H1 (cell line): ENCODE results near the gene YPEL4. TPM values are rescaled to one million over a fixed set of nuclear protein-coding genes. Genes with fewer than 3 reads are reported as not detected.

Experiments used
- CTCF ChIA-PET: fragments of 300-600 bp; sonication (Branson Sonifier 250); formaldehyde crosslinking; loops from one replicate; lab custom pipeline; 2021; ENCODE audit not compliant: partially characterized antibody; lab: Charles Lee
- POLR2A ChIA-PET: fragments of 300-600 bp; sonication (Branson Sonifier 250); formaldehyde crosslinking; loops from one replicate; lab custom pipeline; 2021; ENCODE audit warnings: inconsistent platforms; ENCODE audit not compliant: partially characterized antibody; lab: Charles Lee
- DNase-seq, 2 experiments: peaks; one replicate each; pipeline versions ENCODE4 v3.0.0 to v3.0.0-alpha.2; 2010 to 2022; ENCODE audit warnings: low spot score in 2 of 2, low read depth in 1 of 2, mixed read lengths in 1 of 2
- FAIRE-seq: peaks from 2 replicates; lab custom pipeline; 2011; peaks lifted over from hg19 to GRCh38; lab: Jason Lieb, UNC
- H2AFZ ChIP-seq: 2 replicates; pipeline ENCODE4 v1.8.1; 2012; ENCODE audit warnings: low read length, inconsistent platforms
- H2AK5ac ChIP-seq: 2 replicates; pipeline ENCODE4 v1.6.1; 2013; ENCODE audit warnings: low read depth, low read length
- H2BK120ac ChIP-seq: replicated peaks from 2 replicates; pipeline ENCODE3; 2013; ENCODE audit warnings: low read depth, low read length, inconsistent platforms
- H2BK12ac ChIP-seq: 2 replicates; pipeline ENCODE4 v1.6.1; 2013; ENCODE audit warnings: low read depth, low read length
- H2BK15ac ChIP-seq: 2 replicates; pipeline ENCODE4 v1.6.1; 2013; ENCODE audit warnings: low read length
- H2BK20ac ChIP-seq: 2 replicates; pipeline ENCODE4 v1.6.1; 2013; ENCODE audit warnings: low read length
- H2BK5ac ChIP-seq: 2 replicates; pipeline ENCODE4 v1.6.1; 2013; ENCODE audit warnings: low read depth, low read length
- H3K14ac ChIP-seq: 2 replicates; pipeline ENCODE4 v1.6.1; 2013; ENCODE audit warnings: inconsistent platforms; ENCODE audit not compliant: insufficient read length
- H3K18ac ChIP-seq: 2 replicates; pipeline ENCODE4 v1.6.1; 2013; ENCODE audit warnings: low read length; ENCODE audit errors: extremely low read depth
- H3K23ac ChIP-seq: 2 replicates; pipeline ENCODE4 v1.6.1; 2013; ENCODE audit warnings: inconsistent platforms; ENCODE audit not compliant: insufficient read length
- H3K23me2 ChIP-seq: 2 replicates; pipeline ENCODE4 v1.6.1; 2013; ENCODE audit warnings: low read depth, low read length
- H3K27ac ChIP-seq: 2 replicates; pipeline ENCODE4 v1.6.1; 2011; ENCODE audit warnings: low read depth, low read length, inconsistent platforms
- H3K27me3 ChIP-seq, 4 experiments: replicated peaks in 1 of 4; 1 replicate in 1 of 4; 2 replicates in 3 of 4; pipeline versions ENCODE4 v1.6.1 to v1.8.1; 2011 to 2013; ENCODE audit warnings: low read length in 3 of 4, mild to moderate bottlenecking in 3 of 4, inconsistent platforms in 2 of 4, mixed read lengths in 2 of 4, moderate library complexity in 1 of 4; ENCODE audit not compliant: control insufficient read depth in 3 of 4, insufficient read depth in 3 of 4; ENCODE audit errors: extremely low read depth in 1 of 4
- H3K36me3 ChIP-seq, 4 experiments: 2 replicates each; pipeline versions ENCODE4 v1.6.1 to v1.8.1; 2011 to 2013; ENCODE audit warnings: mild to moderate bottlenecking in 4 of 4, low read length in 3 of 4, moderate library complexity in 2 of 4, control low read depth in 1 of 4, inconsistent platforms in 1 of 4; ENCODE audit not compliant: insufficient read depth in 4 of 4, control insufficient read depth in 2 of 4
- H3K4ac ChIP-seq: replicated peaks from 2 replicates; pipeline ENCODE3; 2013; ENCODE audit warnings: low read length, low read depth, mixed read lengths, inconsistent platforms; ENCODE audit not compliant: insufficient read length
- H3K4me1 ChIP-seq, 4 experiments: replicated peaks in 1 of 4; 1 replicate in 1 of 4; 2 replicates in 3 of 4; pipeline versions ENCODE4 v1.6.1 to v1.8.1; 2011 to 2013; ENCODE audit warnings: low read length in 3 of 4, inconsistent platforms in 2 of 4, mixed read lengths in 1 of 4; ENCODE audit not compliant: insufficient read depth in 4 of 4, control insufficient read depth in 3 of 4
- H3K4me2 ChIP-seq, 2 experiments: 2 replicates each; pipeline versions ENCODE4 v1.6.1 to v1.8.1; 2011 to 2013; ENCODE audit warnings: low read depth in 2 of 2, low read length in 2 of 2, control low read depth in 1 of 2, inconsistent platforms in 1 of 2, mild to moderate bottlenecking in 1 of 2; ENCODE audit not compliant: insufficient read depth in 1 of 2
- H3K4me3 ChIP-seq, 4 experiments: fragments of 200-600, 300-600 bp in 1 of 4; sonication (generic), shearing (Covaris generic), sonication (Bioruptor Twin) in 1 of 4; 2 replicates each; pipeline versions ENCODE4 v1.5.1 to v1.8.1; 2011 to 2016; ENCODE audit warnings: low read length in 4 of 4, low read depth in 3 of 4, control low read depth in 2 of 4, inconsistent platforms in 2 of 4, mild to moderate bottlenecking in 2 of 4, mixed read lengths in 1 of 4, moderate library complexity in 1 of 4; ENCODE audit not compliant: insufficient read depth in 2 of 4; ENCODE audit errors: extremely low read depth in 1 of 4
- H3K56ac ChIP-seq: replicated peaks from 2 replicates; pipeline ENCODE3; 2013; ENCODE audit warnings: low read depth, mild to moderate bottlenecking, mixed read lengths, low read length, inconsistent platforms; ENCODE audit not compliant: insufficient read length
- H3K79me1 ChIP-seq: 2 replicates; pipeline ENCODE4 v1.6.1; 2013; ENCODE audit warnings: low read depth, low read length, control low read depth
- H3K79me2 ChIP-seq, 2 experiments: 2 replicates each; pipeline versions ENCODE4 v1.6.1 to v1.8.1; 2012 to 2013; ENCODE audit warnings: low read length in 2 of 2, mild to moderate bottlenecking in 2 of 2, inconsistent platforms in 1 of 2; ENCODE audit not compliant: insufficient read depth in 2 of 2, control insufficient read depth in 1 of 2
- H3K9ac ChIP-seq, 4 experiments: replicated peaks in 1 of 4; 1 replicate in 1 of 4; 2 replicates in 3 of 4; pipeline versions ENCODE4 v1.6.1 to v1.8.1; 2011 to 2013; ENCODE audit warnings: low read depth in 3 of 4, low read length in 3 of 4, control low read depth in 2 of 4, mild to moderate bottlenecking in 2 of 4, moderate library complexity in 2 of 4, inconsistent platforms in 1 of 4; ENCODE audit errors: extremely low read depth in 1 of 4
- H3K9me3 ChIP-seq, 2 experiments: 2 replicates each; pipeline versions ENCODE4 v1.6.1 to v1.8.1; 2012 to 2013; ENCODE audit warnings: mild to moderate bottlenecking in 2 of 2, moderate library complexity in 2 of 2, control low read depth in 1 of 2, inconsistent platforms in 1 of 2, low read depth in 1 of 2, low read length in 1 of 2, mixed read lengths in 1 of 2; ENCODE audit not compliant: insufficient read depth in 2 of 2
- H4K20me1 ChIP-seq, 2 experiments: replicated peaks in 1 of 2; 2 replicates each; pipeline versions ENCODE3 to v1.8.1; 2011 to 2013; ENCODE audit warnings: inconsistent platforms in 2 of 2, low read length in 2 of 2, mild to moderate bottlenecking in 1 of 2; ENCODE audit not compliant: insufficient read depth in 2 of 2, control insufficient read depth in 1 of 2
- H4K5ac ChIP-seq: 2 replicates; pipeline ENCODE4 v1.6.1; 2013; ENCODE audit warnings: low read length, low read depth, mixed read lengths, inconsistent platforms; ENCODE audit not compliant: insufficient read length
- H4K8ac ChIP-seq: 2 replicates; pipeline ENCODE4 v1.8.0; 2013; ENCODE audit warnings: mild to moderate bottlenecking, moderate library complexity, low read length, inconsistent platforms; ENCODE audit not compliant: insufficient read depth; ENCODE audit errors: extremely low read depth
- H4K91ac ChIP-seq: replicated peaks from 2 replicates; pipeline ENCODE3; 2013; ENCODE audit warnings: low read length, mixed read lengths, inconsistent platforms; ENCODE audit not compliant: insufficient read length
- ASH2L ChIP-seq: fragments of 200-600, 300-600 bp; sonication (generic); IDR thresholded peaks from one replicate; pipeline ENCODE4 v1.7.1; 2017; ENCODE audit warnings: low read length
- CBX8 ChIP-seq: fragments of 300-800, 300-1000 bp; sonication (generic); IDR thresholded peaks from 2 replicates; pipeline ENCODE4 v1.7.1; 2016; ENCODE audit warnings: low read depth, low read length, borderline replicate concordance
- KDM4A ChIP-seq: IDR thresholded peaks from one replicate; pipeline ENCODE4 v1.7.1; 2012; ENCODE audit warnings: low read depth, mild to moderate bottlenecking, moderate library complexity, low read length, inconsistent platforms; ENCODE audit not compliant: severe bottlenecking
- WGBS, 2 experiments: shearing (Covaris generic) in 1 of 2; methylation state at CpG; one replicate each; pipeline versions ENCODE4 v1.1.6 to v1.1.7; 2013 to 2015; ENCODE audit warnings: low lambda C conversion rate in 2 of 2, mixed read lengths in 2 of 2, inconsistent platforms in 1 of 2, low coverage in 1 of 2, missing lambda C conversion rate in 1 of 2; ENCODE audit not compliant: insufficient replicate concordance in 2 of 2, insufficient coverage in 1 of 2, insufficient read length in 1 of 2; ENCODE audit errors: extremely low coverage in 1 of 2, missing lambda C conversion rate in 1 of 2; 5-methylcytosine and 5-hydroxymethylcytosine counted together
- polyA plus RNA-seq, 7 experiments: library from polyadenylated mRNA; depleted of rRNA in 3 of 7; stranded (reverse) in 5 of 7; unstranded in 2 of 7; fragments of >200 nt in 5 of 7; fragments of 200-250 nt in 2 of 7; gene quantifications; 1 replicate in 5 of 7; 2 replicates in 1 of 7; 4 replicates in 1 of 7; pipeline versions ENCODE4 v1.2.1 to v1.2.3, GENCODE V29; 2011 to 2013; ENCODE audit warnings: missing spikeins in 2 of 7, mixed read lengths in 2 of 7
- total RNA-seq: library from RNA; stranded (reverse); fragmentation: NEBNext Ultra II Directional; extraction: Animal tissue kit (Norgen Biotek cat#: 25700); gene quantifications from 2 replicates; pipeline ENCODE4 v1.2.1, GENCODE V29; 2021

YPEL4 gene
- total and polyA plus RNA-seq, 2 of the 8 experiments (the other 6 are each of a cell fraction or from before 2014, with no cell fraction given), result 0.13 to 0.38 TPM

- H3K9me3 ChIP-seq, result no peaks in the 10 kb centered on the region
- peak overlapping the region; percentile 74 for H4K5ac ChIP-seq
- no peak overlapping the region for H2AK5ac ChIP-seq
- FAIRE-seq (no peak), DNase-seq (no peak)
- H3K23ac ChIP-seq, result no peak overlapping the region
- peak overlapping the region; percentile 99 for H3K27ac ChIP-seq
- peak overlapping the region; percentile 97 for H4K8ac ChIP-seq
- ChIA-PET POLR2A (interaction anchor here (0.6 to 5.4 kb wide), 11 partner anchors 11 to 113 kb away, joined by 3 to 79 read pairs (median 4); partner anchors contain the start of genes CLP1 and YPEL4), CTCF (interaction anchor here (0.9 kb wide), 1 partner anchor 20 kb away, joined by 4 read pairs; no protein-coding TSS in a partner anchor)
- no peak overlapping the region for H3K14ac ChIP-seq
- H3K36me3 ChIP-seq, result peaks cover 12 to 17% (median 14%) of the 10 kb centered on the region in 4 experiments
- 0 out of 2 replicates have a peak, but pooled peaks cover 2% of the 10 kb centered on the region for H3K79me1 ChIP-seq
- H3K4me3 ChIP-seq, result peak overlapping the region; percentile 90 to 95 (median 94)
- no peak for TF ChIP-seq CBX8
- peak; percentile 9 for TF ChIP-seq KDM4A
- TF ChIP-seq ASH2L, result peak; percentile 15
- peak overlapping the region; percentile 24 for H3K56ac ChIP-seq
- no peak overlapping the region for H2AFZ ChIP-seq
- H2BK20ac ChIP-seq, result no peak overlapping the region
- H3K27me3 ChIP-seq, result no peaks in the 10 kb centered on the region
- WGBS, 2 experiments, result 0% methylated on average over 18 of the region's 31 CpGs; no CpG with 5 or more reads in 1 of the 2 experiments
- H3K79me2 ChIP-seq, result peaks cover 9 to 46% of the 10 kb centered on the region in 2 experiments
- H3K4me1 ChIP-seq, result peaks cover 0 to 7% (median 2%) of the 10 kb centered on the region in 4 experiments; a peak in 3 of 7 replicates
- no peak overlapping the region for H2BK15ac ChIP-seq
- peak overlapping the region; percentile 94 for H2BK5ac ChIP-seq
- H2BK12ac ChIP-seq, result no peak overlapping the region
- H4K20me1 ChIP-seq, result no peaks in the 10 kb centered on the region
- H3K23me2 ChIP-seq, result peaks cover 4% of the 10 kb centered on the region
- peak overlapping the region; percentile 40 for H3K4ac ChIP-seq
- H2BK120ac ChIP-seq, result no peak overlapping the region
- H4K91ac ChIP-seq, result peak overlapping the region; percentile 76
- peak overlapping the region; percentile 70 to 71 for H3K4me2 ChIP-seq
- peak overlapping the region; percentile 55; the same call in 1 of the 2 replicates for H3K18ac ChIP-seq
- peak overlapping the region; percentile 89 to 99 (median 94) for H3K9ac ChIP-seq
Observed at GRCh38 chr11:57668434-57668782, 18.7 kb upstream of the YPEL4 start.
